Activated CD4-positive, alpha-beta T cell treated with anti-CD3 and anti-CD28 coated beads, Interleukin-2, amount 50 U/mL, for 48 hours (primary cell): ENCODE results near the gene SIK1.
"Not testable (repeated sequence)": the region's sequence is repeated elsewhere in the genome, so short reads cannot be mapped to it uniquely, and the experiment has no call there.

Source experiments
- DNase-seq, 2 experiments: peaks; one replicate each; pipeline ENCODE4 v3.0.0-alpha.2; 2020

The SIK1 gene

DNA sequence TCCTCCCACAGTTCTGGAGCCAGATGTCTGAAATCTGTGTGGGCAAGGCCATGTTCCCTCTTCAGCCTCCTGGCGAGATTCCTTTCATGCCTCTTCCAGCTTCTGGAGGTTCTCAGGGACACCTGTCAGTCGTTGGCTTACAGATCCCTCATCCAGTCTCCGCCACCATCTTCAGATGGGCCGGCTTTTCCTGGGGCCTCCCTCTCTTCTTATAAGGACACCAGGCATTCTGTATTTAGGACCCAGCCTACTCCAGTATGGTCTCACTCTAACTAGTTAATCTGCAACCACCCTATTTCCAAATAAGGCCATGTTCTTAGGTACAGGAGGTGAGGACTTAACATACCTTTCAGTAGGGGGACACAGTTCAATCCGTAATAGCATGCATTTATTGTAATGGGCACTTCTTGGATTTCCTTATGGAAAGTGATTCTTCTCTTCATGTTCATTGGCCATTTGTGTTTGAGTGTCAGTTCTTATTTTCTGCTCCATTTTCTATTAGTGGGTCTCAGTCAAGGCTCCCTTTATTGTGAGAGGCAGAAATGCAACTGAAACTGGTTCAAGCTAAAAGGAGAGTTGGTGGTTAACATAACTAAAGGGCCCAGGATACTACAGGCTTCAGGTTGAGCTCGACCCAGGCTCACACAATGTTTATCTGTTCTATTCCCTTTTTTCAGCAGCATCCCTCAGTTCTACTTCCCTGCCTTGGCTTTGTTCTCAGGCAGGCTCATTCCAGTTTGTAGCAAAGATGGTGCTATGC lies 12.6 kb upstream of the SIK1 start:
- not testable (repeated sequence) for DNase-seq

- not testable (repeated sequence) for DNase-seq
Measured at GRCh38 chr21:43436272-43436671, 9.3 kb upstream of the SIK1 start.

DNA sequence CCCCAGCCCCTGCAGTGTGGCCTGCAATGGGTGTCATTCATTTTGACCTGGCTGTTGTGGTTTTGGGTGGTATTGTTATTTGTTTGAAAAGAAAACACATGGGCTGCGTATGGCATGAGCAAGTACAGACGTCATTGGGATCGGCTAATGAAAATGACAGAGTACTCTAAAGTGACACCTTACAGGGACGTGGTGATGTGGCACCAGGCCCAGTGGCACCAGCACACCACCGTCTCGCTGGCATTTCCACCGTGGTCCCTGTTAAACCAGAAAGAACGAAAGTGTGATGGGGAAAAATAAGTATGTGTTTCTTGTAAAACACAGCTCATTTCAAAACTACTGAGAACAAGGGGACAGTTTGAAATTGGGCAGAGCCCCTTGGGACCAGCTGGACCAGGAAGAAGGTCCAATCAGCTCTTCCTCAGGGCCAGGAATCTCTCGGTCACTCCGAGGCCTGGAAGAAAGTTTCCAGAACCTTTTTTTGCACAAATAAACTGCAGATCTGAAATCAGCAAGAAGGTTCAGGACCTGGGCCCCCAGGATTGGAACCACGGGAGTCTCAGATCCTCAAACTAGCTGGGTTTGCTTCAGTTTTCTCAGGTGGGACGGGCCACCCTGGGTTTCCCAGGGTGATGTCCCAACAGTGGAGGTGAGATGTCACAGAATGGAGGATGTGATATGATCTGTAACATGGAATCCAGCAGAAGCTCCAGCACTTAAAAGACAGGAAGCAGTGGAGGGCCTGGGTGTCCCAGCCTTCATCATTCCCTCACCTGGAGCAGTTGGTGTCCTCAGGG lies 6.6 kb upstream of the SIK1 start:
- DNase-seq: not testable (repeated sequence)

GRCh38 chr21:43430830-43431416 lies 4.0 kb upstream of the SIK1 start:
- DNase-seq: not testable (repeated sequence)

GRCh38 chr21:43428964-43429363 lies 2.0 kb upstream of the SIK1 start:
- DNase-seq: not testable (repeated sequence)

GRCh38 chr21:43427242-43427559 lies 270 bp upstream of the SIK1 start:
- DNase-seq: not testable (repeated sequence)

GRCh38 chr21:43426004-43426403 lies 927 bp downstream of the SIK1 start:
- not testable (repeated sequence) for DNase-seq

GRCh38 chr21:43419475-43419874 lies 7.5 kb downstream of the SIK1 start:
- not testable (repeated sequence) for DNase-seq

GRCh38 chr21:43414576-43414975 lies 12.4 kb downstream of the SIK1 start:
- DNase-seq: not testable (repeated sequence)

GRCh38 chr21:43412020-43412788 lies 14.7 kb downstream of the SIK1 start:
- not testable (repeated sequence) for DNase-seq

- not testable (repeated sequence) for DNase-seq
Measured at GRCh38 chr21:43410456-43411068, 16.4 kb downstream of the SIK1 start.

DNA sequence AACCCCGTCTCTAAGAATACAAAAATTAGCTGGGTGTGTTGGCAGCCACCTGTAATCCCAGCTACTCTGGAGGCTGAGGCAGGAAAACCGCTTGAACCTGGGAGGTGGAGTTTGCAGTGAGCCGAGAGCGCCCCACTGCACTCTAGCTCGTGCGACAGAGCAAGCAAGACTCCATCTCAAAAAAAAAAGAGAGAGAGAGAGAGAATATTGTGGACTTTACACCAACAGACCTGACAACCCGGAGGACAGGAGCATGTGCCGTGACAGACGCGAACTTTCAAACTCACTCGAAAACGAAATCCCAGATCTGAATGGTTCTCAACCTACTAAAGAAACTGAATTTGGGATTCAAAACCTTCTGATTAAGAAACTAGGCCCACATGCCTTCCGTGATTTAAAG lies 19.8 kb downstream of the SIK1 start:
- DNase-seq: not testable (repeated sequence)

- not testable (repeated sequence) for DNase-seq
Measured at GRCh38 chr21:43404450-43404849, 22.5 kb downstream of the SIK1 start.

- not testable (repeated sequence) for DNase-seq
Measured at GRCh38 chr21:43403651-43404430, 23.1 kb downstream of the SIK1 start.

DNA sequence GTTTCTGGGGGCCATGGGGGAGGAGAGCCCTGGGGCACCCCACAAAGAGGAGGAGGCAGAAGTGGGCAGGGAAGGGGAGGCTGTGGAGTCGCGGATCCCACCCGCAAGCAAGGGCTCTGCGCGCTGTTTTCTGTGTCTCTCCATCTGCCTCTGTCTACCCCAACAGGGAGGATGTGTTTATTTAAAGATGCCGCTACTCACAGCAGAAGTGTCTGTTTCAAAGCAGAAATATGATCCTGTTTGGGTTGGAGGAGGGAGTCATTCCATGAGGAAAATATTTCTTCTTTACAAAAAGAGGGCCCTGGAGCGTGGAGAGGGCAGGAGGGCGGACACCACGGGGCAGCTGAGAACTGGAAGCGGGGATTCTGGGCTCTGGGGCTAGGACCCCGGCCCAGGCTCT lies 25.8 kb downstream of the SIK1 start:
- DNase-seq: not testable (repeated sequence)

- DNase-seq: not testable (repeated sequence)
Measured at GRCh38 chr21:43399595-43400015, 27.3 kb downstream of the SIK1 start.

DNA sequence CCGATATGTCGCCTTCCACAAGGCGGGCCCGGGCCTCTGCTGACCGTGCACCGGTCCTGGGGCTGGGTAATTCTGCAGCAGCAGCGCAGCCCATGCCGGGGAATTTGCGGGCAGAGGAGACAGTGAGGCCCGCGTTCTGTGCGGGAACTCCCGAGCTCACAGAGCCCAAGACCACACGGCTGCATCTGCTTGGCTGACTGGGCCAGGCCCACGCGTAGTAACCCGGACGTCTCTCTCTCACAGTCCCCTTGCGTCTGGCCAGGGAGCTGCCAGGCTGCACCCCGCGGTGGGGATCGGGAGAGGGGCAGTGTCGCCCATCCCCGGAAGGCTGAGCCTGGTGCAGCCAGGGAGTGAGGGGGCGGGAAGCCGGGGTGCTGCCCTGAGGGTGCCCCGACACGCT lies 27.8 kb downstream of the SIK1 start:
- DNase-seq: not testable (repeated sequence)

- not testable (repeated sequence) for DNase-seq
Measured at GRCh38 chr21:43398533-43398932, 28.4 kb downstream of the SIK1 start.

- DNase-seq: not testable (repeated sequence)
Measured at GRCh38 chr21:43398000-43398399, 28.9 kb downstream of the SIK1 start.

- DNase-seq: not testable (repeated sequence)
Measured at GRCh38 chr21:43397439-43397808, 29.5 kb downstream of the SIK1 start.

- not testable (repeated sequence) for DNase-seq
Measured at GRCh38 chr21:43396788-43397438, 30.0 kb downstream of the SIK1 start.
